ENCODE data around the gene LCE7A. TPM values are rescaled to one million over a fixed set of nuclear protein-coding genes. Genes with fewer than 3 reads are reported as not detected.

The LCE7A gene
- total and polyA plus RNA-seq, 2 donors (not counting 1 experiment from before 2014, with no cell fraction given) = not detected

- peaks cover 32% of the 10 kb centered on the region for H3K27me3 Mint-ChIP-seq
- Histone ChIP-seq H3K36me3 (replicated peaks in 1 of 2; ENCODE audit: control extremely low read depth in 1 of 2, control insufficient read depth in 1 of 2, extremely low read depth in 1 of 2, insufficient read depth in 2 of 2, low read length in 1 of 2) (no peaks in the 10 kb centered on the region), H3K4me3 (ENCODE audit: control extremely low read depth in 1 of 5, extremely low read depth in 1 of 5, insufficient read depth in 1 of 5, low read depth in 2 of 5, low read length in 4 of 5) (no peak within 1 kb of the TSS), H3K4me2 (replicated peaks; ENCODE audit: low read depth, low read length, poor library complexity, severe bottlenecking) (no peak within 1 kb of the TSS), H3K4me1 (ENCODE audit: control insufficient read depth in 2 of 2, insufficient read depth in 2 of 2, low read length in 2 of 2) (no peaks in the 10 kb centered on the region), H3K79me2 (ENCODE audit: control insufficient read depth, insufficient read depth, low read length) (no peaks in the 10 kb centered on the region), H3K27ac (ENCODE audit: low read length in 2 of 2) (no peak within 1 kb of the TSS), H3K27me3 (replicated peaks in 1 of 4; ENCODE audit: control extremely low read depth in 1 of 4, control insufficient read depth in 3 of 4, insufficient read depth in 4 of 4, low read length in 3 of 4) (peaks cover 0 to 3% (median under 1%) of the 10 kb centered on the region in 4 experiments), H4K20me1 (ENCODE audit: control insufficient read depth, insufficient read depth, low read length, poor library complexity, severe bottlenecking) (no peaks in the 10 kb centered on the region), H2AFZ (ENCODE audit: insufficient read depth, low read depth, low read length, poor library complexity, severe bottlenecking) (no peak within 1 kb of the TSS), H3K9ac (ENCODE audit: low read length) (no peak within 1 kb of the TSS), H3K9me3 (ENCODE audit: control extremely low read depth in 1 of 3, control insufficient read depth in 2 of 3, insufficient read depth in 1 of 3, low read length in 2 of 3) (no peaks in the 10 kb centered on the region)
- no peak within 1 kb of the TSS for H3K27ac Mint-ChIP-seq
- no peak for TF ChIP-seq EZH2 (IDR thresholded peaks at IDR 0.05; ENCODE audit: borderline replicate concordance, insufficient read depth, low read depth, low read length, poor library complexity, severe bottlenecking)
- TF ChIP-seq, protein P1, sequence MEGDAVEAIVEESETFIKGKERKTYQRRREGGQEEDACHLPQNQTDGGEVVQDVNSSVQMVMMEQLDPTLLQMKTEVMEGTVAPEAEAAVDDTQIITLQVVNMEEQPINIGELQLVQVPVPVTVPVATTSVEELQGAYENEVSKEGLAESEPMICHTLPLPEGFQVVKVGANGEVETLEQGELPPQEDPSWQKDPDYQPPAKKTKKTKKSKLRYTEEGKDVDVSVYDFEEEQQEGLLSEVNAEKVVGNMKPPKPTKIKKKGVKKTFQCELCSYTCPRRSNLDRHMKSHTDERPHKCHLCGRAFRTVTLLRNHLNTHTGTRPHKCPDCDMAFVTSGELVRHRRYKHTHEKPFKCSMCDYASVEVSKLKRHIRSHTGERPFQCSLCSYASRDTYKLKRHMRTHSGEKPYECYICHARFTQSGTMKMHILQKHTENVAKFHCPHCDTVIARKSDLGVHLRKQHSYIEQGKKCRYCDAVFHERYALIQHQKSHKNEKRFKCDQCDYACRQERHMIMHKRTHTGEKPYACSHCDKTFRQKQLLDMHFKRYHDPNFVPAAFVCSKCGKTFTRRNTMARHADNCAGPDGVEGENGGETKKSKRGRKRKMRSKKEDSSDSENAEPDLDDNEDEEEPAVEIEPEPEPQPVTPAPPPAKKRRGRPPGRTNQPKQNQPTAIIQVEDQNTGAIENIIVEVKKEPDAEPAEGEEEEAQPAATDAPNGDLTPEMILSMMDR (IDR thresholded peaks at IDR 0.05) = no peak
- WGBS (ENCODE audit: insufficient coverage) = no CpG with 5 or more reads among the region's 2 CpGs
- ChIA-PET POLR2A (no interaction called here), CTCF (no interaction called here)
- intact Hi-C loops (cut with micrococcal nuclease) = no loop called here
- no peaks in the 10 kb centered on the region for H3K4me1 Mint-ChIP-seq
- H3K9me3 Mint-ChIP-seq (ENCODE audit: insufficient read depth) = no peaks in the 10 kb centered on the region
- ATAC-seq (ENCODE audit: low read depth) (no peak), DNase-seq (no peak)
- no peak within 1 kb of the TSS for H3K4me3 Mint-ChIP-seq
Measured at GRCh38 chr1:152811671-152812070, 48.1 kb upstream of the LCE7A start, which contains the start of gene LCE1B. TSS of gene LCE1B (plus strand) at chr1:152811971. CDS start at chr1:152812447, 476 bp downstream.

- ATAC-seq (ENCODE audit: low read depth) (no peak), DNase-seq (no peak)
- H3K4me3 ChIP-seq (ENCODE audit: control extremely low read depth in 1 of 5, extremely low read depth in 1 of 5, insufficient read depth in 1 of 5, low read depth in 2 of 5, low read length in 4 of 5) = no peak overlapping the region
- TF ChIP-seq EZH2 (IDR thresholded peaks at IDR 0.05; ENCODE audit: borderline replicate concordance, insufficient read depth, low read depth, low read length, poor library complexity, severe bottlenecking) = no peak
- TF ChIP-seq, protein P1 (IDR thresholded peaks at IDR 0.05) = no peak
- POLR2A ChIA-PET = no interaction called here
- no peak overlapping the region for H3K9ac ChIP-seq (ENCODE audit: low read length)
- H4K20me1 ChIP-seq (ENCODE audit: control insufficient read depth, insufficient read depth, low read length, poor library complexity, severe bottlenecking) = no peaks in the 10 kb centered on the region
- Mint-ChIP-seq H3K4me3 (no peak overlapping the region), H3K9me3 (ENCODE audit: insufficient read depth) (no peaks in the 10 kb centered on the region), H3K4me1 (peaks cover 6% of the 10 kb centered on the region), H3K27me3 (peaks cover 22% of the 10 kb centered on the region), H3K27ac (no peak overlapping the region)
- H3K27me3 ChIP-seq (replicated peaks in 1 of 4; ENCODE audit: control extremely low read depth in 1 of 4, control insufficient read depth in 3 of 4, insufficient read depth in 4 of 4, low read length in 3 of 4) = peaks cover 0 to 3% (median 0%) of the 10 kb centered on the region in 4 experiments
- H3K79me2 ChIP-seq (ENCODE audit: control insufficient read depth, insufficient read depth, low read length) = no peaks in the 10 kb centered on the region
- peaks cover 4% of the 10 kb centered on the region in 2 donors for H3K4me1 ChIP-seq (ENCODE audit: control insufficient read depth in 2 of 2, insufficient read depth in 2 of 2, low read length in 2 of 2)
- no peak overlapping the region for H3K27ac ChIP-seq (ENCODE audit: low read length in 2 of 2)
- H2AFZ ChIP-seq (ENCODE audit: insufficient read depth, low read depth, low read length, poor library complexity, severe bottlenecking) = no peak overlapping the region
- CTCF ChIA-PET = no interaction called here
- no peaks in the 10 kb centered on the region for H3K9me3 ChIP-seq (ENCODE audit: control extremely low read depth in 1 of 3, control insufficient read depth in 2 of 3, insufficient read depth in 1 of 3, low read length in 2 of 3)
- intact Hi-C loops (cut with micrococcal nuclease) = no loop called here
- WGBS (ENCODE audit: insufficient coverage) = 76% methylated on average over 4 of the region's 6 CpGs
- no peaks in the 10 kb centered on the region for H3K36me3 ChIP-seq (replicated peaks in 1 of 2; ENCODE audit: control extremely low read depth in 1 of 2, control insufficient read depth in 1 of 2, extremely low read depth in 1 of 2, insufficient read depth in 2 of 2, low read length in 1 of 2)
- no peak overlapping the region for H3K4me2 ChIP-seq (replicated peaks; ENCODE audit: low read depth, low read length, poor library complexity, severe bottlenecking)
Measured at GRCh38 chr1:152817309-152817708, 42.5 kb upstream of the LCE7A start.

Data from B cell (primary cell).